CD4-positive, alpha-beta T cell treated with Interleukin-17A for 1 hour (primary cell): ENCODE data around the gene OAF.
"Not testable (repeated sequence)": the region's sequence is repeated elsewhere in the genome, so short reads cannot be mapped to it uniquely, and the experiment has no call there.

Experiments
- DNase-seq: peaks from one replicate; pipeline ENCODE4 v3.0.0-alpha.2; 2020

The OAF gene

DNA sequence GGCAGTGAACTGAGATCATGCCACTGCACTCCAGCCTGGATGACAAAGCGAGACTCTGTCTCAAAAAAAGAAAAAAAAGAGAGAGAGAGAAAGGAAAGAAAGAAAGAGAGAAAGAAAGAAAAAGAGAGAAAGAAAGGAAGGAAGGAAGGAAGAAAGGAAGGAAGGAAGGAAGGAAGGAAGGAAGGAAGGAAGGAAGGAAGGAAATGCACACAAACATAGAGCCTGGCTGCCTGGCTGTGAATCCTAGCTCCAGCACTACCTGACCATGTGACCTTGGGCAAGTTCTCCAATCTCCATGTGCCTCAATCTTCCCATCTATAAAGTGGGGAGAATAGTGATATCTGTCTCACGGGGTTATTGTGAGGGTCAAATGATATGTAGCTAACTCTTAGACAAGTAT is 63.1 kb downstream of the OAF start:
- not testable (repeated sequence) for DNase-seq

DNA sequence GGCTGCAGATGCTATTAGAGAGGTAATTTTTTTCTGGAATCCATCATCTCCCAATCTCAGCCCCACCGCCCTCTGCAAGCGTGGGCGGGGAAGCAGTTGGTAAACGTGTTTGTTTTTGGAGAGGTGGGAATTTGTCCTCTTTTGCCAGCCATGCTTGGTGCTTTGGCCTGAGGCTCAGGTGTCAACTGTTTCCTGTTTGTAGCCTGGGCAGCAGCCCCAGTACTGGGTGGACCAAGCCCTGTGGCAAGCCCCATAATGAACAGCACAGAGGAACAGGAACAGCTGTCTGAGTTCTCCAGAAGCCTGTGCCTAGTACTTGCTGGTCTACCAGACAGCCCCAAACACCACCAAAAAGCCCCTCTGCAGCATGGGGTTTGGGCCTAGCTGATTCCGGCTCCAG is 68.7 kb downstream of the OAF start:
- no peak for DNase-seq
